HepG2 (cell line): ENCODE results near the gene WIPF2. TPM values are rescaled to one million over a fixed set of nuclear protein-coding genes. Genes with fewer than 3 reads are reported as not detected.

Experiments used
- EEA1 ChIP-seq: sonication (generic); formaldehyde crosslinking; IDR thresholded peaks from 2 replicates; pipeline ENCODE4 v1.5.1; 2020; ENCODE audit warnings: mild to moderate bottlenecking, missing genetic modification reagents, borderline replicate concordance
- HNRNPK ChIP-seq: fragments of 200-400 bp; formaldehyde crosslinking; IDR thresholded peaks from 2 replicates; pipeline ENCODE4 v1.6.1; 2018; ENCODE audit warnings: low read length, low read depth, moderate library complexity, mild to moderate bottlenecking; ENCODE audit not compliant: poor library complexity, severe bottlenecking
- KDM3A ChIP-seq: IDR thresholded peaks from 2 replicates; pipeline ENCODE4 v1.6.1; 2018; ENCODE audit warnings: low read depth, missing compliant biosample characterization
- MBD4 ChIP-seq: IDR thresholded peaks from 2 replicates; pipeline ENCODE4 v1.6.1; 2012; ENCODE audit warnings: low read length, inconsistent platforms, borderline replicate concordance
- SMAD3 ChIP-seq: sonication (generic); formaldehyde crosslinking; IDR thresholded peaks from 2 replicates; pipeline ENCODE4 v1.4.0; 2020; ENCODE audit warnings: missing genetic modification reagents
- SUZ12 ChIP-seq: fragments of 150-350 bp; IDR thresholded peaks from 2 replicates; pipeline ENCODE4 v1.6.1; 2014; ENCODE audit warnings: low read depth, low read length
- TAF1 ChIP-seq: sonication (generic); formaldehyde crosslinking; IDR thresholded peaks from 2 replicates; pipeline ENCODE4 v1.4.0; 2020; ENCODE audit warnings: missing genetic modification reagents
- TAF15 ChIP-seq: fragments of 200-400 bp; formaldehyde crosslinking; IDR thresholded peaks from one replicate; pipeline ENCODE4 v1.6.1; 2018; ENCODE audit warnings: mild to moderate bottlenecking, low read depth, low read length; ENCODE audit not compliant: poor library complexity, severe bottlenecking
- WIZ ChIP-seq: sonication (generic); formaldehyde crosslinking; IDR thresholded peaks from 2 replicates; pipeline ENCODE4 v1.5.1; 2020; ENCODE audit warnings: mild to moderate bottlenecking, missing genetic modification reagents
- ZBTB7B ChIP-seq: sonication (generic); formaldehyde crosslinking; IDR thresholded peaks from 2 replicates; pipeline ENCODE4 v1.4.0; 2020; ENCODE audit warnings: missing genetic modification reagents
- ZIK1 ChIP-seq: sonication (generic); formaldehyde crosslinking; IDR thresholded peaks from 2 replicates; pipeline ENCODE4 v1.5.0; 2020; ENCODE audit warnings: mild to moderate bottlenecking, low read depth, missing genetic modification reagents, borderline replicate concordance
- ZNF138 ChIP-seq: sonication (generic); formaldehyde crosslinking; IDR thresholded peaks from 2 replicates; pipeline ENCODE4 v1.5.0; 2020; ENCODE audit warnings: mild to moderate bottlenecking, low read depth, missing genetic modification reagents
- ZNF143 ChIP-seq: sonication (generic); formaldehyde crosslinking; IDR thresholded peaks from 2 replicates; pipeline ENCODE4 v1.4.0; 2020; ENCODE audit warnings: missing genetic modification reagents
- ZNF589 ChIP-seq: sonication (generic); formaldehyde crosslinking; conservative IDR thresholded peaks from 2 replicates; pipeline ENCODE4 v1.8.0; 2022; ENCODE audit warnings: mild to moderate bottlenecking, moderate library complexity, missing genetic modification reagents
- ZZZ3 ChIP-seq: sonication (generic); formaldehyde crosslinking; IDR thresholded peaks from 2 replicates; pipeline ENCODE4 v1.4.0; 2020; ENCODE audit warnings: missing genetic modification reagents, mild to moderate bottlenecking, borderline replicate concordance
- polyA plus RNA-seq, 8 experiments: library from polyadenylated mRNA; depleted of rRNA in 3 of 8; stranded (reverse) in 7 of 8; unstranded in 1 of 8; fragments of >200 nt; fragmentation: Illumina TruSeq in 4 of 8; extraction: Trizol in 4 of 8; gene quantifications; 2 replicates each; pipeline versions ENCODE4 v1.2.1 to v1.2.3, GENCODE V29; 2011 to 2016; ENCODE audit warnings: low read depth in 4 of 8, missing spikeins in 1 of 8, mixed read lengths in 1 of 8; ENCODE audit not compliant: insufficient read depth in 1 of 8
- total RNA-seq, 5 experiments: library from RNA; depleted of rRNA; stranded (reverse); fragments of >200 nt; fragmentation: Illumina TruSeq; extraction: Trizol; gene quantifications; 2 replicates each; pipeline ENCODE4 v1.2.3, GENCODE V29; 2016; ENCODE audit warnings: low read depth in 1 of 5
- TF ChIP-seq, protein P1 (sequence below): sonication (generic); formaldehyde crosslinking; IDR thresholded peaks from 2 replicates; pipeline ENCODE4 v1.4.0; 2020; ENCODE audit warnings: mild to moderate bottlenecking, missing genetic modification reagents
- TF ChIP-seq, protein P2 (sequence below): sonication (generic); formaldehyde crosslinking; IDR thresholded peaks from 2 replicates; pipeline ENCODE4 v1.5.1; 2020; ENCODE audit warnings: missing genetic modification reagents, mild to moderate bottlenecking, borderline replicate concordance
- TF ChIP-seq, protein P3 (sequence below): sonication (generic); formaldehyde crosslinking; IDR thresholded peaks from 2 replicates; pipeline ENCODE4 v1.4.0; 2020; ENCODE audit warnings: missing genetic modification reagents, borderline replicate concordance
- TF ChIP-seq, protein P4 (sequence below): sonication (generic); formaldehyde crosslinking; IDR thresholded peaks from 2 replicates; pipeline ENCODE4 v1.5.0; 2020; ENCODE audit warnings: missing genetic modification reagents
- TF ChIP-seq, protein P5 (sequence below): sonication (generic); formaldehyde crosslinking; IDR thresholded peaks from 2 replicates; pipeline ENCODE4 v1.4.0; 2020; ENCODE audit warnings: mild to moderate bottlenecking, missing genetic modification reagents
- TF ChIP-seq, protein P6 (sequence below): IDR thresholded peaks from 2 replicates; pipeline ENCODE4 v1.6.1; 2016; ENCODE audit warnings: low read depth, borderline replicate concordance

WIPF2 gene
- total and polyA plus RNA-seq, 2 of the 13 experiments (the other 11 are each of a cell fraction or from before 2014, with no cell fraction given) = 7.2 to 10.8 TPM

DNA sequence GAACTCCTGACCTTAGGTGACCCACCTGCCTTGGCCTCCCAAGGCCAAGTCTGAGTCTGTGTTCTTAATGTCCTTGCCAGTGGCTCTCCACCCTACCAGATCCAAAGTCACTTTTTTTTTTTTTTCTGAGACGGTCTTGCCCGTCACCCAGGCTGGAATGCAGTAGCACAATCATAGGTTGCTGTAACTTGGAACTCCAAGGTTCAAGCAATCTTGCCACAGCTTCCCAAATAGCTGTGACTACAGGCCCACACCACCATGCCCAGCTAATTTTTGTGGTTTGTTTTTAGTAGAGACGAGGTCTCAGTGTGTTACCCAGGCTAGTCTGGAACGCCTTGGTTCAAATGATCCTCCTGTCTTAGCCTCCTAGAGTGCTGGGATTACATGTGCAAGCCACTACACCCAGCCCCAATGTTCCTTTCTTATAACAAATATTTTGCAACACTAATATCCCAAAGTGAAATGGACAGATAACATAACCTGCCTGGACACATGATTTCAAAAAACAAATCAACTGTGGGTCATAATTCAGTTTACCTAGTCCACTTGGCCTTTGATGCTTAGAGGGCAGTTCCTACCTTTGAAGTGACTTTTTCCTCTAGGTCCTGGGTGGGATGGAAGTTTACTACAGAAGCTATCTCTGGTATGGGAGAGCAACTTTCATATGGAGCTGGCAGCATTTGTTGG lies 45.9 kb upstream of the WIPF2 start (continued):
- TF ChIP-seq SUZ12 = no peak
- TF ChIP-seq ZNF143 = no peak
- TF ChIP-seq, protein P1, sequence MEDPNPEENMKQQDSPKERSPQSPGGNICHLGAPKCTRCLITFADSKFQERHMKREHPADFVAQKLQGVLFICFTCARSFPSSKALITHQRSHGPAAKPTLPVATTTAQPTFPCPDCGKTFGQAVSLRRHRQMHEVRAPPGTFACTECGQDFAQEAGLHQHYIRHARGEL (CRISPR knock-in tag) = no peak
- no peak for TF ChIP-seq TAF15
- TF ChIP-seq KDM3A = no peak
- peak; percentile 66 for TF ChIP-seq ZBTB7B (CRISPR knock-in tag)
- TF ChIP-seq, protein P2, sequence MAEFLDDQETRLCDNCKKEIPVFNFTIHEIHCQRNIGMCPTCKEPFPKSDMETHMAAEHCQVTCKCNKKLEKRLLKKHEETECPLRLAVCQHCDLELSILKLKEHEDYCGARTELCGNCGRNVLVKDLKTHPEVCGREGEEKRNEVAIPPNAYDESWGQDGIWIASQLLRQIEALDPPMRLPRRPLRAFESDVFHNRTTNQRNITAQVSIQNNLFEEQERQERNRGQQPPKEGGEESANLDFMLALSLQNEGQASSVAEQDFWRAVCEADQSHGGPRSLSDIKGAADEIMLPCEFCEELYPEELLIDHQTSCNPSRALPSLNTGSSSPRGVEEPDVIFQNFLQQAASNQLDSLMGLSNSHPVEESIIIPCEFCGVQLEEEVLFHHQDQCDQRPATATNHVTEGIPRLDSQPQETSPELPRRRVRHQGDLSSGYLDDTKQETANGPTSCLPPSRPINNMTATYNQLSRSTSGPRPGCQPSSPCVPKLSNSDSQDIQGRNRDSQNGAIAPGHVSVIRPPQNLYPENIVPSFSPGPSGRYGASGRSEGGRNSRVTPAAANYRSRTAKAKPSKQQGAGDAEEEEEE (CRISPR knock-in tag) = no peak; the same call in 1 of the 2 replicates
- TF ChIP-seq TAF1 = no peak
- TF ChIP-seq, protein P3, sequence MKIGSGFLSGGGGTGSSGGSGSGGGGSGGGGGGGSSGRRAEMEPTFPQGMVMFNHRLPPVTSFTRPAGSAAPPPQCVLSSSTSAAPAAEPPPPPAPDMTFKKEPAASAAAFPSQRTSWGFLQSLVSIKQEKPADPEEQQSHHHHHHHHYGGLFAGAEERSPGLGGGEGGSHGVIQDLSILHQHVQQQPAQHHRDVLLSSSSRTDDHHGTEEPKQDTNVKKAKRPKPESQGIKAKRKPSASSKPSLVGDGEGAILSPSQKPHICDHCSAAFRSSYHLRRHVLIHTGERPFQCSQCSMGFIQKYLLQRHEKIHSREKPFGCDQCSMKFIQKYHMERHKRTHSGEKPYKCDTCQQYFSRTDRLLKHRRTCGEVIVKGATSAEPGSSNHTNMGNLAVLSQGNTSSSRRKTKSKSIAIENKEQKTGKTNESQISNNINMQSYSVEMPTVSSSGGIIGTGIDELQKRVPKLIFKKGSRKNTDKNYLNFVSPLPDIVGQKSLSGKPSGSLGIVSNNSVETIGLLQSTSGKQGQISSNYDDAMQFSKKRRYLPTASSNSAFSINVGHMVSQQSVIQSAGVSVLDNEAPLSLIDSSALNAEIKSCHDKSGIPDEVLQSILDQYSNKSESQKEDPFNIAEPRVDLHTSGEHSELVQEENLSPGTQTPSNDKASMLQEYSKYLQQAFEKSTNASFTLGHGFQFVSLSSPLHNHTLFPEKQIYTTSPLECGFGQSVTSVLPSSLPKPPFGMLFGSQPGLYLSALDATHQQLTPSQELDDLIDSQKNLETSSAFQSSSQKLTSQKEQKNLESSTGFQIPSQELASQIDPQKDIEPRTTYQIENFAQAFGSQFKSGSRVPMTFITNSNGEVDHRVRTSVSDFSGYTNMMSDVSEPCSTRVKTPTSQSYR = no peak
- no peak for TF ChIP-seq ZNF589 (CRISPR knock-in tag)
- no peak for TF ChIP-seq SMAD3 (CRISPR knock-in tag)
- TF ChIP-seq MBD4 = no peak
- TF ChIP-seq ZNF138 (CRISPR knock-in tag) = no peak
- TF ChIP-seq ZZZ3 (CRISPR knock-in tag) = no peak
- no peak for TF ChIP-seq EEA1
- TF ChIP-seq HNRNPK = no peak
- no peak for TF ChIP-seq WIZ
- TF ChIP-seq, protein P4, sequence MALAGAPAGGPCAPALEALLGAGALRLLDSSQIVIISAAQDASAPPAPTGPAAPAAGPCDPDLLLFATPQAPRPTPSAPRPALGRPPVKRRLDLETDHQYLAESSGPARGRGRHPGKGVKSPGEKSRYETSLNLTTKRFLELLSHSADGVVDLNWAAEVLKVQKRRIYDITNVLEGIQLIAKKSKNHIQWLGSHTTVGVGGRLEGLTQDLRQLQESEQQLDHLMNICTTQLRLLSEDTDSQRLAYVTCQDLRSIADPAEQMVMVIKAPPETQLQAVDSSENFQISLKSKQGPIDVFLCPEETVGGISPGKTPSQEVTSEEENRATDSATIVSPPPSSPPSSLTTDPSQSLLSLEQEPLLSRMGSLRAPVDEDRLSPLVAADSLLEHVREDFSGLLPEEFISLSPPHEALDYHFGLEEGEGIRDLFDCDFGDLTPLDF (CRISPR knock-in tag) = no peak
- TF ChIP-seq, protein P5, sequence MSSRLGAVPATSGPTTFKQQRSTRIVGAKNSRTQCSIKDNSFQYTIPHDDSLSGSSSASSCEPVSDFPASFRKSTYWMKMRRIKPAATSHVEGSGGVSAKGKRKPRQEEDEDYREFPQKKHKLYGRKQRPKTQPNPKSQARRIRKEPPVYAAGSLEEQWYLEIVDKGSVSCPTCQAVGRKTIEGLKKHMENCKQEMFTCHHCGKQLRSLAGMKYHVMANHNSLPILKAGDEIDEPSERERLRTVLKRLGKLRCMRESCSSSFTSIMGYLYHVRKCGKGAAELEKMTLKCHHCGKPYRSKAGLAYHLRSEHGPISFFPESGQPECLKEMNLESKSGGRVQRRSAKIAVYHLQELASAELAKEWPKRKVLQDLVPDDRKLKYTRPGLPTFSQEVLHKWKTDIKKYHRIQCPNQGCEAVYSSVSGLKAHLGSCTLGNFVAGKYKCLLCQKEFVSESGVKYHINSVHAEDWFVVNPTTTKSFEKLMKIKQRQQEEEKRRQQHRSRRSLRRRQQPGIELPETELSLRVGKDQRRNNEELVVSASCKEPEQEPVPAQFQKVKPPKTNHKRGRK (CRISPR knock-in tag) = no peak
- no peak for TF ChIP-seq ZIK1 (CRISPR knock-in tag)
- TF ChIP-seq, protein P6, sequence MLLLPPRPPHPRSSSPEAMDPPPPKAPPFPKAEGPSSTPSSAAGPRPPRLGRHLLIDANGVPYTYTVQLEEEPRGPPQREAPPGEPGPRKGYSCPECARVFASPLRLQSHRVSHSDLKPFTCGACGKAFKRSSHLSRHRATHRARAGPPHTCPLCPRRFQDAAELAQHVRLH (CRISPR knock-in tag) = peak; percentile 38; the same call in 1 of the 2 replicates
